Measurements from ENCODE around the gene ZNF296.

Gene ZNF296

GRCh38 chr19:45079063-45079910 lies 3.0 kb upstream of the ZNF296 start, which contains the start of gene GEMIN7:
GEMIN7 (plus strand) TSS chr19:45079260; CDS start chr19:45090115, 10,855 bp downstream.
- Histone ChIP-seq H3K9ac (ENCODE audit: low read depth, low read length) (peak within 1 kb of the TSS; percentile 97), H3K4me1 (ENCODE audit: insufficient read depth, low read length) (peaks cover 40% of the 10 kb centered on the region), H3K36me3 (ENCODE audit: insufficient read depth, low read length) (peaks cover 19% of the 10 kb centered on the region), H3K9me3 (ENCODE audit: insufficient read depth, low read depth, low read length) (no peaks in the 10 kb centered on the region), H3K27me3 (ENCODE audit: insufficient read depth, low read length) (no peaks in the 10 kb centered on the region), H3K4me3 (ENCODE audit: low read length) (peak within 1 kb of the TSS; percentile 92), H3K27ac (ENCODE audit: low read depth, low read length) (peak within 1 kb of the TSS; percentile 100)
- WGBS, result 1% methylated on average over 61 of the region's 61 CpGs

DNA sequence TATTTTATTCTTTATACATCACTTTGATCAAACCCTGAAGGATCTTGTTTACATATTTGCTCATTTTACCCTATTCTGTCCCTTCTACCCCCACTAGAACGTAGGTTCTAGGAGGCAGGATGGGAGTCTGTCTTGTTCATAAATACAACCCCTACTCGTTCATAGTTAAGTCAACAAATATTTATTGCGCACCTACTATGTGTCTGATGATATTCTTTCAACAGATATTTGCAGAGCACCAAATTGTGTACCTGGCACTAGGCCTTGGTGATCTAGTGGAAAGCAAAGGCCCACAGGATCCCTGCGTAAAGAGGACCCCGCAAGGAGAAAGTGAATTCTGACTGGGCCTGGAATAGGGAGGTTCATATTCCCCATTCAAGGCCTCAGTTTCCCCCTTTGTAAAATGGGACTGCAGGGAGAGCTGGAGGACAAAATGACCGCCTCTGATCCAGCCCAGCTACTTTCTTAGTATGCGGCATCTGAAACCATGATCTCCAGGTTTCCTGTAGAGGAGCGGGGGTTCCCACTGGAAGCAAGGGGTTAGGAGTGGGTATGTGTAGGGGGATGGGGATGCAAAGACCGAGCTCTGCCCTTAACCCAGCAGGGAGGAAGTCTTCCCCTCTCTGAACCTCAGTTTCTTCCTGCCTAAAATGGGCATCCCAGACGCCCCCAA lies 2.2 kb upstream of the ZNF296 start:
- Histone ChIP-seq H3K4me1 (ENCODE audit: insufficient read depth, low read length) (peaks cover 41% of the 10 kb centered on the region), H3K4me3 (ENCODE audit: low read length) (peak overlapping the region; percentile 92), H3K27ac (ENCODE audit: low read depth, low read length) (peak overlapping the region; percentile 100), H3K27me3 (ENCODE audit: insufficient read depth, low read length) (no peaks in the 10 kb centered on the region), H3K9me3 (ENCODE audit: insufficient read depth, low read depth, low read length) (no peaks in the 10 kb centered on the region), H3K36me3 (ENCODE audit: insufficient read depth, low read length) (peaks cover 21% of the 10 kb centered on the region), H3K9ac (ENCODE audit: low read depth, low read length) (peak overlapping the region; percentile 97)
- WGBS, result 66% methylated on average over 10 of the region's 10 CpGs

DNA sequence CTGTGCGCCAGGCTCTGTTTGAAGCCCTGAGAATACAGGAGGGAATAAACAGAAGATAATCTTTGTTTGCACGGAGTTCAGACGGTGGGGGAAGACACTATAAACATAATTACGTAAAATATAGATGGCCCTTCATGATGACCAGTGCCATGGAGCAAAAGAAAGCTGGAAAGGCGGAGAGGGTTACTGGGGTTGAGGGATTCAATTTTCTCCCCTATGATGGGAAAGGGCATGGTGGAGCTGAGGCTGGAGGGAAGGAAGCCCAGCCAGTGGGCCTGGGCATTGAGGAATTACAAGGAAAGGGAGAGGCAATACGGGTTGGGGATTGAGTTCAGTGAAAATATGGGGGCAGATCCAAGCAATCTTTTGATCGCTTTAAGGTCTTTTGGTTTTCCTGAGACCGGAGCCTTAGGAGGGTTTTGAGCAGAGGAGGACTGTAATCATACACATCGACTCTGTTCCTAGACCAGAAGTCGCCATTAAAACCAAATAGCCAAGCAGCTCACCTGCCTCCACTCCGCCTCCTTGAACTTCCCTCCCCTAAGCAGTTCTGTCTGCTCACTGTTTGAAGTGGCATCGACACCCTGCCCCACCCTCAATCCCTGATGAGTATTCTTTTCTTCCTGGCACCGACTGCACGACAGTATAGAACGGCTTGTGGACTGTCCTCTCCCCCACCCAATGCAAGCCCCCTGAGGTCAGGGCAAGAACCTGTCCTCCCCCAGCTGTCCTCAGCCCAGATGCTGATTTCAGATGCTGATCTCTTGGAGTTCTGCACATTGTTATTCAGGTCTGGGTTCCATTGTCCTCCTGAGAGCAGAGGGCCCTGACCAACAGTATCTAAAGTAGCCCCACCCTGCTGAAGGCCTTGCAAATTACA lies 813 bp upstream of the ZNF296 start:
- peak overlapping the region; percentile 77 for H3K4me3 ChIP-seq (ENCODE audit: low read length)
- H3K27me3 ChIP-seq (ENCODE audit: insufficient read depth, low read length), result no peaks in the 10 kb centered on the region
- peak overlapping the region; percentile 36; the same call in 1 of the 2 replicates for H3K9ac ChIP-seq (ENCODE audit: low read depth, low read length)
- WGBS, result 58% methylated on average over 15 of the region's 15 CpGs
- H3K27ac ChIP-seq (ENCODE audit: low read depth, low read length), result peak overlapping the region; percentile 77; the same call in 1 of the 2 replicates
- no peaks in the 10 kb centered on the region for H3K9me3 ChIP-seq (ENCODE audit: insufficient read depth, low read depth, low read length)
- peaks cover 17% of the 10 kb centered on the region for H3K36me3 ChIP-seq (ENCODE audit: insufficient read depth, low read length)
- H3K4me1 ChIP-seq (ENCODE audit: insufficient read depth, low read length), result peaks cover 41% of the 10 kb centered on the region

DNA sequence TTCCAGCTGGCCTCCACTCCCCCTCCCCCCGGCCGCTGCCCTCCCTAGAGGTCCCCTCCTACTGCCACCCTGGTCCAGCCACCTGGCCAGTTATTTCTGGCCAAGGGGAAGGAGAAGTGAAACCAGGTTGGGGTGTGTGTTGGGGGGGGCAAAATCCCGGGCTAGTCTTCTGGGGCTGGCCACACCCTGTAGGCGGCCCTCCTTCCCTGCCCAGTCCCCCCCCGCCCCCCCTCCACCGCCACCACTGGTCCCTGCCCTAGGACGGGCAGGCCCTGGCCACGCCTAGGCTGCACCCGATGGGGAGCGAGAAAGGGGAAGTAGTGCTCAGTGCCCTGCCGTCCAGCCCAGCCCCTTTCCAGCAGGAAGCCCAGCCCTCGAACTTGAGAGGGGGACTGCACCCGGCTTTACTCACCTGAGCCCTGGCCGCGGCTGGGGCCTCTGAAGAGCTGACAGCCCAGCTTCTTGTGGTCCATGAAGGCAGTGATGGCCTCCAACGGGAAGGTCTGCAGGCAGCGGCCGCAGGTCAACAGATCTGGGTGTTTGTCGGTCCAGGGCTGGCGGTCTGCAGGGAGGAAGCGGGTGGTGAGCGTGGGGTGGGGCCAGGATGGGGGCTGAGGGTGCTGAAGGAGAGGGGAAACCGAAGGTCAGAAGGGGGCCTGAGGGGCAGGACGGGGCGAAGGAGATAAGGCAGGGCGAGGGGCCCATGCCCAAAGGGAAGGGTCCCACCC lies 813 bp downstream of the ZNF296 start:
- H3K4me1 ChIP-seq (ENCODE audit: insufficient read depth, low read length), result peaks cover 36% of the 10 kb centered on the region
- H3K27ac ChIP-seq (ENCODE audit: low read depth, low read length), result peak overlapping the region; percentile 48; the same call in 1 of the 2 replicates
- peaks cover 24% of the 10 kb centered on the region for H3K36me3 ChIP-seq (ENCODE audit: insufficient read depth, low read length)
- H3K27me3 ChIP-seq (ENCODE audit: insufficient read depth, low read length), result no peaks in the 10 kb centered on the region
- under 1% methylated on average over 20 of the region's 26 CpGs for WGBS
- H3K9me3 ChIP-seq (ENCODE audit: insufficient read depth, low read depth, low read length), result no peaks in the 10 kb centered on the region
- H3K9ac ChIP-seq (ENCODE audit: low read depth, low read length), result peak overlapping the region; percentile 58
- H3K4me3 ChIP-seq (ENCODE audit: low read length), result peak overlapping the region; percentile 77

GRCh38 chr19:45074744-45075300 lies 1.5 kb downstream of the ZNF296 start:
- H3K27ac ChIP-seq (ENCODE audit: low read depth, low read length), result peak overlapping the region; percentile 48; the same call in 1 of the 2 replicates
- peak overlapping the region; percentile 77 for H3K4me3 ChIP-seq (ENCODE audit: low read length)
- no peak overlapping the region for H3K9ac ChIP-seq (ENCODE audit: low read depth, low read length)
- WGBS, result 30% methylated on average over 11 of the region's 11 CpGs
- peaks cover 31% of the 10 kb centered on the region for H3K36me3 ChIP-seq (ENCODE audit: insufficient read depth, low read length)
- H3K27me3 ChIP-seq (ENCODE audit: insufficient read depth, low read length), result no peaks in the 10 kb centered on the region
- no peaks in the 10 kb centered on the region for H3K9me3 ChIP-seq (ENCODE audit: insufficient read depth, low read depth, low read length)
- peaks cover 31% of the 10 kb centered on the region for H3K4me1 ChIP-seq (ENCODE audit: insufficient read depth, low read length)

GRCh38 chr19:45071969-45072790 lies 4.1 kb downstream of the ZNF296 start:
- H3K9ac ChIP-seq (ENCODE audit: low read depth, low read length), result no peak overlapping the region
- H3K27ac ChIP-seq (ENCODE audit: low read depth, low read length), result no peak overlapping the region
- H3K27me3 ChIP-seq (ENCODE audit: insufficient read depth, low read length), result no peaks in the 10 kb centered on the region
- 95% methylated on average over 34 of the region's 34 CpGs for WGBS
- H3K4me1 ChIP-seq (ENCODE audit: insufficient read depth, low read length), result peaks cover 16% of the 10 kb centered on the region
- no peak overlapping the region for H3K4me3 ChIP-seq (ENCODE audit: low read length)
- H3K36me3 ChIP-seq (ENCODE audit: insufficient read depth, low read length), result peaks cover 45% of the 10 kb centered on the region
- no peaks in the 10 kb centered on the region for H3K9me3 ChIP-seq (ENCODE audit: insufficient read depth, low read depth, low read length)

DNA sequence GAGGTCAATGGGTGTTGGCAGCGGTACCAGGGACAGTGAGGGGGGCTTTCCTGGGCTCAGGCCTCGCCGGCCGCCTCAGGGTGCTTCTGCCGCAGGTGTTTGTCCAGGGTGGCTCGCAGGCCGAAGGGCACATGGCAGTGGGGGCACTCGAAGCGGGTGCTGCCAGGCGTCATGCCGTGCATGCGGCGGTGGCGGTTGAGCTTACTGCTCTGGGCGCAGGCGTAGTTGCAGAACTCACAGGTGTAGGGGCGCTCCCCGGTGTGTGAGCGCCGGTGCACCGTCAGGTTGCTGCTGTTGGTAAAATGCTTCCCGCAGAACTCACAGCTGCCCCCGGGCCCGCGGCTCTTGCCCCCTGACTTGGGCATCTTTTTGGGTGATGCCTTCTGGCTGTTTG lies 4.7 kb downstream of the ZNF296 start:
- H3K36me3 ChIP-seq (ENCODE audit: insufficient read depth, low read length), result peaks cover 45% of the 10 kb centered on the region

DNA sequence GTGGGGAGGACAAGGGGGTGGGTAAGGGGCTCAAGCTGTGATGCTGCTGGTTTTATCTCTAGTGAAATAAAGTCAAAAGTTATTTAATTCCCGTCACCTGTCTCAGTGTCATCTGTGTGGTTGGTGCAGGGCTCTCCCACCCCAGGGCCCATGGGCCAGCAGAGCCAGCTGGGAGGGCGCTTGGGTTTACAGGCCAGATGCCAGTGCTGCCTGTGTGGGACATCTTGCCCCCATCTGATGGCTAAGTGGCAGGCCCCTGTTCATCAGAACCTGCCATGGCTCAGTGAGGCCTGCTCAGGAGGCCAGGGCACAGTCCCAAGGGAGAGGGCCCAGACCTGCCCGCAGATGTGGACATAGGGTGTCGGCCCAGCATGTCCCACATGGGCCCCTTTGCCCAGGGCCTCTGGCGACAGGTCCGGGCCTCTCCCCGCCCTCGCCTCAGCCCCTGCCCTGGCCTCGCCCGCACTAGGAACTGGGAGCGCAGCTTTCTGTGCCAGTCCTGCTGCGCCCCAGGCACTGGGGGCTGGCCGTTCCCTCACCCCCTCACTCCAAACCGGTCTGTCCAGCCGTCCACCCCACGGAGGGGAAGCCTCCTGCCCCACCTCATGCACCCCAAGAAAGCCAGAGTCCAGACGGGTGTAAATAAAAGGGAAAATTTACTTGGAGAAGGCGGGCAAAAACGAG lies 5.3 kb downstream of the ZNF296 start:
- WGBS, result 93% methylated on average over 19 of the region's 19 CpGs

More for the DNA sequence above, 4.7 kb downstream of the ZNF296 start:
- Histone ChIP-seq H3K4me3 (ENCODE audit: low read length) (no peak overlapping the region), H3K4me1 (ENCODE audit: insufficient read depth, low read length) (peaks cover 10% of the 10 kb centered on the region), H3K27me3 (ENCODE audit: insufficient read depth, low read length) (no peaks in the 10 kb centered on the region), H3K27ac (ENCODE audit: low read depth, low read length) (no peak overlapping the region), H3K9ac (ENCODE audit: low read depth, low read length) (no peak overlapping the region), H3K9me3 (ENCODE audit: insufficient read depth, low read depth, low read length) (no peaks in the 10 kb centered on the region)
- 96% methylated on average over 25 of the region's 25 CpGs for WGBS

DNA sequence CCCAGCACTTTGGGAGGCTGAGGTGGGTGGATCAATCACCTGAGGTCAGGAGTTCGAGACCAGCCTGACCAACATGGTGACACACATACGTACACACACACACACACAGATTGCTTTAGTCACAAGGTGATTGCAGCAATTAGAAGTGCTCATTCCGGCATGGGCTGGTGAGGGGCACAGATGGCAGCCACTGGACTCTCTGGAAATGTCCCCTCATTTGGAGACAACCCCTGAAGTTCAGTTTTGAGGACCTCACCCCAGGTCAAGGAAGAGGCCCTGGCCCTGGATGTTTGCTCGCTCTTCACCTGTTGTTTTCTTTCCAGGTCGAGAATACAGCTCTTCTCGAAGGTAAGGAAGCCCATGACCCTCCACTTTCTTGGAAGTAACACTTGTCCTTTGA lies 6.1 kb downstream of the ZNF296 start:
- Histone ChIP-seq H3K27ac (ENCODE audit: low read depth, low read length) (no peak overlapping the region), H3K36me3 (ENCODE audit: insufficient read depth, low read length) (peaks cover 53% of the 10 kb centered on the region), H3K9me3 (ENCODE audit: insufficient read depth, low read depth, low read length) (no peaks in the 10 kb centered on the region), H3K4me3 (ENCODE audit: low read length) (no peak overlapping the region), H3K27me3 (ENCODE audit: insufficient read depth, low read length) (no peaks in the 10 kb centered on the region), H3K4me1 (ENCODE audit: insufficient read depth, low read length) (peaks cover 9% of the 10 kb centered on the region), H3K9ac (ENCODE audit: low read depth, low read length) (no peak overlapping the region)
- 96% methylated on average over 6 of the region's 6 CpGs for WGBS

More for the DNA sequence above, 5.3 kb downstream of the ZNF296 start:
- H3K9me3 ChIP-seq (ENCODE audit: insufficient read depth, low read depth, low read length), result no peaks in the 10 kb centered on the region
- peaks cover 45% of the 10 kb centered on the region for H3K36me3 ChIP-seq (ENCODE audit: insufficient read depth, low read length)
- peaks cover 9% of the 10 kb centered on the region for H3K4me1 ChIP-seq (ENCODE audit: insufficient read depth, low read length)
- no peak overlapping the region for H3K4me3 ChIP-seq (ENCODE audit: low read length)
- no peaks in the 10 kb centered on the region for H3K27me3 ChIP-seq (ENCODE audit: insufficient read depth, low read length)
- no peak overlapping the region for H3K9ac ChIP-seq (ENCODE audit: low read depth, low read length)
- no peak overlapping the region for H3K27ac ChIP-seq (ENCODE audit: low read depth, low read length)

Data from HUES64 (cell line).